Gastroesophageal sphincter (tissue), 3 donors: ENCODE measurements around the gene SUCLG2.

Source experiments
- POLR2A ChIP-seq, 2 donors: fragments of 450-650 bp; IDR thresholded peaks; one replicate each; pipeline ENCODE4 v1.6.1; 2017; ENCODE audit warnings: antibody characterized with exemption in 2 of 2, mild to moderate bottlenecking in 2 of 2, moderate library complexity in 1 of 2
- TF ChIP-seq, protein P1 (sequence below), 4 experiments: fragments of 200-600 bp in 2 of 4; fragments of 450-650 bp in 2 of 4; sonication (generic) in 1 of 4; IDR thresholded peaks; one replicate each; pipeline ENCODE4 v1.5.1; 2017 to 2019; ENCODE audit warnings: antibody characterized with exemption in 4 of 4, mild to moderate bottlenecking in 2 of 4, moderate library complexity in 2 of 4

DNA sequence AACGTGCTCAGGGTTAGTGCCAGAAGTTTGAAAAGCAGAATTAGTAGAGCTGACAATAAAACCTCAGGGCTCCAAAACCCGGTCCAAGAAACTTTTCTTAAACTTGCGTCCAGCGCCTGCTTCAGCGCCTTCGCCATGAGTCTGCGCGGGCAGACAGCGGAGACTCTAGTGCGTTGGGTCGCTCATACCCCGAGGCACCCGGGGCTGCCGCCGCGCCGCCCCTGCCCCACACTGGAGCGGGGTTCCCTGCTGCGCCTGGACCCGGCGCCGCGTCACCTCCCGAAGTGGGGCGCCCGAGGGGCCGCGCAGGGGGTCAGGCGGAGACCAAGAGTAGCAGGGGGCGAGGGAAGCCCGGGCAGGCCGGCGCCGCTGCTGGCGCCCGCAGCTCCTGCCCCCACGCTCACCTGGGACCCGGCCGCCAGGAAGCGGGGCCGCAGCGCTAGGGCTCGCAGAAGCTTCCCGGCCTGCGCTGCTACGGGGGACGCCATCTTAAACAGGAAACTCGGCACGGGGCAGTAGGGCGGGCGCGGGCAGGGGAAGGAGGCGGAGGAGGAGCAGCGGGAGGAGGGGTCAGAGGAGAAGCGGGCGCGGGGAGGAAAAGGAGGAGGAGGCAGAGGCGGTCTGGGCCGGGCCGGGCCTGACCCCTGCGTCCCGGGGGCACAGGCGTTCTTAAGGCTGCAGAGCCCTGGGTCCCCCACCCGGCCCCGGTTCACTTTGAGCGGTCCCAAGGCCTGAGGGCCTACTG, at the start of gene SUCLG2:
- TF ChIP-seq POLR2A (IDR thresholded peaks at IDR 0.05), result peak; percentile 48 to 59
- TF ChIP-seq, protein P1, sequence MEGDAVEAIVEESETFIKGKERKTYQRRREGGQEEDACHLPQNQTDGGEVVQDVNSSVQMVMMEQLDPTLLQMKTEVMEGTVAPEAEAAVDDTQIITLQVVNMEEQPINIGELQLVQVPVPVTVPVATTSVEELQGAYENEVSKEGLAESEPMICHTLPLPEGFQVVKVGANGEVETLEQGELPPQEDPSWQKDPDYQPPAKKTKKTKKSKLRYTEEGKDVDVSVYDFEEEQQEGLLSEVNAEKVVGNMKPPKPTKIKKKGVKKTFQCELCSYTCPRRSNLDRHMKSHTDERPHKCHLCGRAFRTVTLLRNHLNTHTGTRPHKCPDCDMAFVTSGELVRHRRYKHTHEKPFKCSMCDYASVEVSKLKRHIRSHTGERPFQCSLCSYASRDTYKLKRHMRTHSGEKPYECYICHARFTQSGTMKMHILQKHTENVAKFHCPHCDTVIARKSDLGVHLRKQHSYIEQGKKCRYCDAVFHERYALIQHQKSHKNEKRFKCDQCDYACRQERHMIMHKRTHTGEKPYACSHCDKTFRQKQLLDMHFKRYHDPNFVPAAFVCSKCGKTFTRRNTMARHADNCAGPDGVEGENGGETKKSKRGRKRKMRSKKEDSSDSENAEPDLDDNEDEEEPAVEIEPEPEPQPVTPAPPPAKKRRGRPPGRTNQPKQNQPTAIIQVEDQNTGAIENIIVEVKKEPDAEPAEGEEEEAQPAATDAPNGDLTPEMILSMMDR (IDR thresholded peaks at IDR 0.05), result no peak
